ENCODE data around the gene UBR4.

Gene UBR4

GRCh38 chr1:19068639-19069276 lies 141.3 kb downstream of the UBR4 start:
- DNase-seq: no peak

DNA sequence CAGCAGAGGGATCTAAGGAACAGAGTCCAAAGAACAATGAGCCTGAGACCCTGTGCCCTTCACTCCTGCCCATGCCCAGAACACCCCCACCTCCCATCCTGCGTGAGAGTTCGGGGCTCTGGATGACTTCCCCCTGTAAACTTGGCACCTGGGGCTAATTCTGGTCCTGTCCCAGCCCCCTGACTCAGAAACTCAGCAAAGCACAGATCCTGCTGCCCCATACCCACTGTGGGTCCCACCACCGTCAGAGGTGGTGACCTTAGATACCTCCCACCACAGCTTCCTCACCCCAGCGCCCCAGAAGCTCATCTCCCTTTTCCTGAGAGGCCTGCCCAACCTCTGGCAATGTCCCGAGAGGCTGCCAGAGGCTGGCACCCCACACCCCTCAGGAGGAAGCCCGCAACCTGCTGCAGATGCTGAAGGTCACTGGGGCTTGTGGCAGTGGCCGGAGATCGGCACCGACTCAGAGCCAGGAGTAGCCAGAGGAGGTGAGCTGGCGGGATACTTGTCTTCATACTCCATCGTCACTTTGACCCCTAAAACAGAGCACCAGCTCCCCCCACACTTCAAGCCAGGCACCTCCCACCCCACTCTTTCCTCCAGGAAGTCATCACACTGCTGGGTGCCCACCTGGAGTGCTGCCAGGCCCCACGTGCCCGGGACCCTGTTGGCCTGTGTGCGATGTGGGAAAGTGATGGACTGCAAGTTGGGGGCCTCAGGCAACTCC lies 142.0 kb downstream of the UBR4 start:
- no peak for DNase-seq

- no peak for DNase-seq
Measured at GRCh38 chr1:19067182-19067911, 142.7 kb downstream of the UBR4 start.

DNA sequence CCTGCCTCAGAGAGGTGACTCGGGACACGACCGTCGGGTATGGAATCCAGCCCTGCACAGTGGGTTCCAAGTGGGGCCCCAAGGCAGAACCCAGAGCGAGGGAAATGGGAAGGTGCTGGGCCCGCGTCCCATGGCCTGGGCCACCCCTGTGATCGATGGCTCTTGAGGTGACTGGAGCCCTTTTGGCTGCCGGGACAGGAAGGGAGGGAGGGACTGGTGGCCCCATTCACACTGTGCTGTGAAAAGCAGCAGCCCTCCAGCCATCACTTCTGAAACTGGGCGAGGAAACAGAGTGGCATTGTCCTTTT lies 143.2 kb downstream of the UBR4 start:
- no peak for DNase-seq

DNA sequence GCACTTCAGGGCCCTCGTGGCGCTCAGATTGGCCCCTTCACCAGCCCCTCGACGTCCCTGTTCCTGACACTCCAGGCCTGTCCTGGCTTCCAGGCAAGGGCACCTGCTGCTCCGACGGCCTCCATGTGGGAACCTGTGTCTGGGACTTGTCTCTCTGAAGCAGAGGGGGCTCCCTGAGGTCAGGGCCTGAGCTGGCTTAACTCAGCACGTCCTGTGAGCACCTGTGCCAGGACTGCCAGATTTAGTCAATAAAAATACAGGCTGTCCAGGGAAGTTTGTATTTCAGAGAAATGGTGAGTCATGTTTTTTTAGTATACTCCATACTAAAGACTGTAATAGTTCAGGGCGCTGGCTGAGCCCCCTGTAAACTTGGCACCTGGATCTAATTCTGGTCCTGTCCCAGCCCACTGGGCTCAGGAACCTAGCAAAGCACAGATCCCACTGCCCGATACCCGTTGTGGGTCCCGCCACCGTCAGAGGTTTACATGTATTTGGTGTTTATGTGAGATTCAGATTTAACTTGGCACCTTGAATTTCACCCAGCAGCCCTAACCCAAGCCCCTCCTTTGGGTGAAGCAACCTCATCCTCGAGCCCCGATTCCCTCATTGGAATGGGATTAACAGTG lies 143.7 kb downstream of the UBR4 start:
- no peak for DNase-seq

DNA sequence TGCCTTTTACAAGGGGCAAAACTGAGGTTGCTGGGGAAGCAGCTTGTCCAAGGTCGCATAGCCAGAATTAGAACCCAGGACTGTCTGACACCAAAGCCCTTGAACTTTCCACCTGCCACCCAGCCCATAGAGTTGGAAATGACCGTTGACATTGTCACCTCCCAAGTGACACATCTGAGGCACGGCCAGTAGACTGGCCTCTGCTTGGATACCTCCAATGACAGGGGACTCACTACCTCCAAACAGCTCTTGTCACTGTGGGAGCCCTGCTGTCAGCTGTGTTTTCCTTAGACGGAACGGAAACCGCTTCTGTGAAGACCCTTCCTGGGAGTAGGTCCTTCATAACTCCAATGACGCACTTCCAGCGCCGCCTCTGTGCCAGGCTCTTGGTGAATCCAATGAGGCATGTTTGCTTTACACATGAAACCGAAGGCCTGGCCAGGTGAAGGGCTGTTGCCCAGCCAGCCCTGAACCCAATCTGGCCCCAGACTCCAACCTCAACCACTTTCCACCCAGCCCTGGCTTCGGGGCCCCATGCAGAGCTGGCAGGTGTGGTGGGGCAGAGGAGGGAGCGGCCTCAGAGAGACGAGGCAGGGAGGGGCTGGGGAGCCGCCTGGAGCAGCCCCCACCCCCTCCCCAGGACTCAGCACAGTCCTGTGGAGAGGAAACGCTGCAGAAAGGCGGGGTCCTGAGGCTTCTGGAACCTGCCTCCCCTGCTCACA lies 144.4 kb downstream of the UBR4 start:
- no peak for DNase-seq

DNA sequence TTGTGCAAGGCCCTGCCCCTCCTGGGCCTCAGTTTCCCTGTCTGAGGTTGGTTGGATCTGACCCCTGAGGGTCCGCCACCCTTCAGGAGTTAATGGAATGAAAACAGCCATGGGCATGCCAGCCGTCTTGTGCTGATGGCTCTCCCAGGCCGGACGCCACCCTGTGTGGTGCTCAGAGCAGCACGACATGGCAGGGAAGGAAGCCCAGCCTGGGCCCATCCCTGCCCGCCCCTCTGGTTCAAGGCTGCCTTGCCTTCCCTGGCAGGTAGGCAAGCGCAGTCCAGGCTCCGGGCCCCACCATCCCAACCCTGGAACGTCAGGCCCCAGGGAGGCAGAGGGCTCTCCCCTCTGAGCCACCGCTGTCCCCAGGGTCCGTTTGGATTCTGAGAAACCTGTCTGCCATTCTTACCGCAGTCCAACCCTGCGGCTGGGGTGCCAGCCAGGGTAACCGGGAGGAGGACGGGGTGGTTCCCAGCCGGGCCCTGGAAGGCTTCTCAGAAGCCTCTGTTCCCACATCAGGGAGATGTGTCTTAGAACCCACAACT lies 145.1 kb downstream of the UBR4 start:
- DNase-seq: no peak

DNA sequence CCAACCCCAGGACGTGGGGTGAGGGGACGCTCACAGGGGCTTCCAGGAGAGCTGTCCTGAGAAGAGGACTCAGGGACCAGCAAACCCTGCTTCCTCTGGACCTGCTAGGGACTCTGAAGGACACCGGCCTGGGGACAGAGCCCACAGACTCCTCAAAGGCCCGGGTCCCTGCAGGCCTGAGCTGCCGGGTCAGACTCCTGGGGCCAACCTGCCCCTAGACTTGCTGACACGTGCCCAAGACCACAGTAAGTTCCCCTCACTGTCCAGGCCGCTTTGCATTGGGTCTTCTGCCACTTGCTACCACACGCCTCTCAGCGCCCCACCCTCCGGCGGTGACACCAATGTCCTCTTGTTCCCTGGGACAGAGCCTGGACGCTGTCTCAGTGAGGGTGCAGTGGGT lies 146.9 kb downstream of the UBR4 start:
- DNase-seq: no peak

- no peak for DNase-seq
Measured at GRCh38 chr1:19062258-19063029, 147.6 kb downstream of the UBR4 start.

DNA sequence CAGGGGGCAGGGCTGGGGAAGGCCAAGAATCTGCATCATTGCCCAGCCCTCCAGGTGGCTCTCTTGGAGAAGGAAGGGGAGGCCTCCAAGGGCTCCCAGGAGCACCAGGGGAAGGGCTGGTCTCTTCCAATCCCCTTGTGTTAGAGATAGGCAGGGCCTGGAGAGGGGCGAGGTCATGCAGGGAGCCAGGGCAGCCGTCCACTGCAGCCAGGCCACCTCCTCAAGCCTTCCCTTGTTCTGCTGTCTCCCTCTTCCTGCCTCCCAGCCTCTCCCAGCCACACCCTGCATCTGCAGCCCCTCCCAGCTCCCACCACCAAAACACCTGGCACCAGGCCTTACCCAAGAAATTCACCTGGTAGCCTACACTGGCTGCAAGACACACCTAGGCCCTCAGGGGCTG lies 148.3 kb downstream of the UBR4 start:
- no peak for DNase-seq

DNA sequence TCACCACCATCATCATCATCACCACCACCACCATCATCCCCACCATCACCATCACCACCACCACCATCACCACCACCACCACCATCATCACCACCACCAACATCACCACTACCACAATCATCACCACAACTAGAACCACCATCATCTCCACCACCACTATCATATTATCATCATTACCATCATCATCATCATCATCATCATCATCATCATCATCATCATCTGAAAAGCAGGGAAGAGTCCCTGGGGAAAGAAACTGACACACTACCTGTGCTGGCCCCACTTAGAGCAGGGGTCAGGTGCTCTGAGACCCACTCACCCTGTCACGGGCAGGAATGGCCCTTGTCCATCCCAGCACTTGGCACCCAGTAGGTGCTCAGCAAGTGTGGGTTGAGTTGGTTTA lies 148.7 kb downstream of the UBR4 start:
- no peak for DNase-seq

DNA sequence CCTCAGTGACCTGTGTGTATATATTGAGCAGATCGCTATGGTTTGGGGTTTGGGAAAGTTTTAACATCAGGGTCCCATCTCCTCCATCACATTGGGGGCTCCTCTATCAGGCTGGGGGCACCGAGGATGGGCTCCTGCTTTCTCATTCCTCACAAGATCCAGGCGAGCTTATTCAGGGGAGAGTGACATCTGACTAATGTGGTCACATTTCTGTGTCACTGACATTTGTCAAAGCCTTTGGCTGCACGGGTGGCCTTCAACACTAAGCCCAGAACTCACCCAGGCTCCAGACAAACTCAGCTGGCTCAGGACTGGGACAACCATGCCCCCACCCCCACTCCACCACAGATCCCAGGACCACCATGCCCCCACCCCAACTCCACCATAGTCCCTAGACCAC lies 150.3 kb downstream of the UBR4 start:
- DNase-seq: no peak

GRCh38 chr1:19058476-19058797 lies 151.6 kb downstream of the UBR4 start:
- DNase-seq: no peak

DNA sequence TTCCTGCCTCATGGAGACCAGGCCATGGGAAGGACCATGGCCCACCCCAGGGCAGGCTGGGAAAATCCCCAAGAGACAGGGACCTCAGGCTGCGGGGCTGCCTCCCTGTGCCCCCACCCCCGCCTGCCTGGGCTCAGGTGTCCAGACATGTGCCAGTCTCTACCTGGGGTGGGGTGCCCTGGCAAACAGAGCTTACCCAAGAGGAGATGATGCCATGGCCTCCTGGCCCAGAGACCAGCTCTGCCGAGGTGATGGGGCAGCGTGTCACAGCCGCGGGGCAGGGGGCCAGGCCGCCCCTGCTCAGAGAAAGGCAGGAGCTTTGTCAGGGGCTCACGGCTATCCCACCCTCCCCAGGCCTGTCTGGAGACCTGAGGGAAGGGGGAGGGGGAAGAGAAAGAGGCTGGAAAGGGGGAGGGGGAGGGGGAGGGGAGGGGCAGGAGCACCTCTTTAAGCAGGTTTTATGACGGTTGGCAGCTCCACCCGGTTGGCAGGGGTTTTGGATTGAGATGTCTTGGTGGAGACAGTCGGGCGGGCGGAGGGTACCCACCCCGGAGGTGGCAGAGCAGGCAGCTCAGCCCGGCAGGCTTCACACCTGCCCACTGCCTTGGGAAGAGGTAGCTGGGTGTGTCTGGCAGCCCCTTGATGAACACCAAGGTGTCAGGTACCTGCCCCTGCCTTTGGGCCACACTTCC lies 152.1 kb downstream of the UBR4 start:
- no peak for DNase-seq

- DNase-seq: no peak
Measured at GRCh38 chr1:19057182-19057779, 152.8 kb downstream of the UBR4 start.

- no peak for DNase-seq
Measured at GRCh38 chr1:19055701-19056100, 154.4 kb downstream of the UBR4 start.

GRCh38 chr1:19055001-19055400 lies 155.1 kb downstream of the UBR4 start:
- no peak for DNase-seq

GRCh38 chr1:19054216-19054615 lies 155.8 kb downstream of the UBR4 start:
- no peak for DNase-seq

DNA sequence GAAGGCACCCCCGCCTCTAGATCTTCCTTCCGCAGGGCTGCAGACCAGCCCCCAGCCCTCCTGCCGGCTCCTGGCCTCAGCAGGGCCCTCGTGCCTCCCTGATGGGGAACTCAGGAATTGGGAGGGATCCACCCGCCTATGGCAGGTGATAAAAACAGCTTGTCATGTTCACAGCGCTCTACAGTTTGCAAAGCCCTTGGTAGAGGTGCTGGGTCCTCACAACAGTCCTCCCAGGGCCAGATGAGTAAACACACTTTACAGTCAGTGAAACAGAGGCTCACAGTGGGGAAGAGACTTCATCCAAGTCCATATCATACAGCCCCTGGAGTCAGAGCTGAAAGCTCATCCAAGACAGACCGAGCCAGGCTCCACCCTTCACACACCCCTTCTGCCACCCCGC lies 156.6 kb downstream of the UBR4 start:
- DNase-seq: no peak

GRCh38 chr1:19049798-19050197 lies 160.3 kb downstream of the UBR4 start:
- no peak for DNase-seq

DNA sequence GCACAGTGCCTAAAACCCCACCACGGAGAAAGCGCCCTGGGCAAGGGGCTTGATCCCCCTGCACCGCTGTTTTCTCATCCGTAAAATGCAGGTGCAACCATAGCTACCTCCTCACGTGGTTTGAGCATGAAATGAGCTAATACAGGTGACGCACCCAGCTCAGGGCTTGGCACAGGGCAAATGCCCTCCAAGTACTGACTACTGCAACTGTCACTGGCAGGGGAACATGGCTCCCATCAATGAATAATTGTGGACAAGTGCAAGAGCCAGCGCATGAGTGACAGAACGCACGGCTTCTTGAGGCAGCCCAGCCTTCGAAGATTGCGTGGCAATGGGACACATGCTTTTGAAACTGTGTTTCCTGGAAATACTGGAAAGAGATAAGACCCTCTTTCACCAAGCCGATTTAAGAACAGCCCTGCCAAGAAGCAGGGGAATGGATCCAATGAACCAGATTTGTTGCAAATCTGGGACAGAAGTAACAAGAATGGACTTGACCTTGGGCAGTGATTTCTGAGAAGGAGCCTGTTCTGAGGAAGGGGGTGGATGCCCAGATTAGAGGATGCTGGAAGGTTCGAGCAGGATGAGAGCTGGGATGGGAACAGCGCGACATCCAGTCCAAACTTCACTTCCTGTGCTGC lies 160.8 kb downstream of the UBR4 start:
- no peak for DNase-seq
